Measurements from ENCODE around the gene KLC1. TPM values are rescaled to one million over a fixed set of nuclear protein-coding genes. Genes with fewer than 3 reads are reported as not detected.
A peak's percentile ranks its signal among the peaks of the same experiment; 100 is the strongest.

The KLC1 gene
- total and polyA plus RNA-seq, 10 of the 15 experiments (the other 5 are each of a cell fraction or from before 2014, with no cell fraction given), result 5.5 to 137 (median 76.1) TPM

GRCh38 chr14:103606963-103607668, 21.9 kb upstream of the KLC1 start (continued):
- no peak for TF ChIP-seq ZBTB11 (CRISPR knock-in tag; IDR thresholded peaks at IDR 0.05)
- no peak for TF ChIP-seq ZBED1 (IDR thresholded peaks at IDR 0.05; ENCODE audit: borderline replicate concordance)
- TF ChIP-seq ASH2L (IDR thresholded peaks at IDR 0.05; ENCODE audit: borderline replicate concordance, low read depth), result no peak
- TF ChIP-seq MTA3 (IDR thresholded peaks at IDR 0.05; ENCODE audit: borderline replicate concordance, low read length), result peak; percentile 30; the same call in 1 of the 2 replicates
- TF ChIP-seq USF2 (IDR thresholded peaks at IDR 0.05; ENCODE audit: borderline replicate concordance, low read depth, low read length), result peak; percentile 3
- 0 out of 3 replicates have a peak, but pooled peaks of 1 of the 2 experiments have one; percentile 33 for TF ChIP-seq EGR1 (IDR thresholded peaks at IDR 0.05; ENCODE audit: borderline replicate concordance in 1 of 2, low read depth in 2 of 2, low read length in 2 of 2)
- no peak for TF ChIP-seq YBX1 (IDR thresholded peaks at IDR 0.05)
- no peak for TF ChIP-seq NR2C2 (IDR thresholded peaks at IDR 0.05; ENCODE audit: borderline replicate concordance, control insufficient read depth, insufficient read length, low read depth)
- peak; percentile 87 for TF ChIP-seq PBX3 (IDR thresholded peaks at IDR 0.05; ENCODE audit: insufficient replicate concordance, low read depth, low read length)
- no peak for TF ChIP-seq NKRF (conservative IDR thresholded peaks at IDR 0.05)
- TF ChIP-seq RCOR1 (conservative IDR thresholded peaks at IDR 0.05; ENCODE audit: low read depth, low read length), result no peak
- TF ChIP-seq MXI1 (IDR thresholded peaks at IDR 0.05; ENCODE audit: low read depth, low read length), result peak; percentile 85
- no peak for TF ChIP-seq BMI1 (IDR thresholded peaks at IDR 0.05; ENCODE audit: borderline replicate concordance)
- TF ChIP-seq IRF4 (IDR thresholded peaks at IDR 0.05; ENCODE audit: low read depth, low read length), result 0 out of 2 replicates have a peak, but pooled peaks have one; percentile 14
- TF ChIP-seq IKZF2 (IDR thresholded peaks at IDR 0.05), result peak; percentile 88 to 91
- peak; percentile 46; the same call in 1 of the 2 replicates for TF ChIP-seq FOXM1 (IDR thresholded peaks at IDR 0.05; ENCODE audit: low read depth, low read length)
- peak; percentile 83 for TF ChIP-seq MLLT1 (IDR thresholded peaks at IDR 0.05)
- TF ChIP-seq SRF (IDR thresholded peaks at IDR 0.05; ENCODE audit: low read depth in 2 of 2, low read length in 2 of 2), result no peak
- peak; percentile 24 to 69; a peak in 1 of 4 replicates for TF ChIP-seq EP300 (IDR thresholded peaks at IDR 0.05; ENCODE audit: borderline replicate concordance in 1 of 2, control insufficient read depth in 1 of 2, low read depth in 2 of 2, low read length in 2 of 2)

Measured in GM12878 (cell line).